Prostate gland (tissue), 2 donors: Measurements from ENCODE around the gene ZNF445.

ENCODE experiments used
- CTCF ChIP-seq, 4 experiments: fragments of 200-600 bp in 2 of 4; fragments of 450-650 bp in 2 of 4; sonication (generic) in 2 of 4; IDR thresholded peaks; 1 replicate in 3 of 4; 2 replicates in 1 of 4; pipeline ENCODE4 v1.5.1; 2016 to 2019; ENCODE audit warnings: antibody characterized with exemption in 4 of 4, mild to moderate bottlenecking in 2 of 4, moderate library complexity in 2 of 4
- POLR2AphosphoS5 ChIP-seq: sonication (generic); formaldehyde crosslinking; IDR thresholded peaks from one replicate; pipeline ENCODE4 v1.6.1; 2017; ENCODE audit warnings: antibody characterized with exemption

DNA sequence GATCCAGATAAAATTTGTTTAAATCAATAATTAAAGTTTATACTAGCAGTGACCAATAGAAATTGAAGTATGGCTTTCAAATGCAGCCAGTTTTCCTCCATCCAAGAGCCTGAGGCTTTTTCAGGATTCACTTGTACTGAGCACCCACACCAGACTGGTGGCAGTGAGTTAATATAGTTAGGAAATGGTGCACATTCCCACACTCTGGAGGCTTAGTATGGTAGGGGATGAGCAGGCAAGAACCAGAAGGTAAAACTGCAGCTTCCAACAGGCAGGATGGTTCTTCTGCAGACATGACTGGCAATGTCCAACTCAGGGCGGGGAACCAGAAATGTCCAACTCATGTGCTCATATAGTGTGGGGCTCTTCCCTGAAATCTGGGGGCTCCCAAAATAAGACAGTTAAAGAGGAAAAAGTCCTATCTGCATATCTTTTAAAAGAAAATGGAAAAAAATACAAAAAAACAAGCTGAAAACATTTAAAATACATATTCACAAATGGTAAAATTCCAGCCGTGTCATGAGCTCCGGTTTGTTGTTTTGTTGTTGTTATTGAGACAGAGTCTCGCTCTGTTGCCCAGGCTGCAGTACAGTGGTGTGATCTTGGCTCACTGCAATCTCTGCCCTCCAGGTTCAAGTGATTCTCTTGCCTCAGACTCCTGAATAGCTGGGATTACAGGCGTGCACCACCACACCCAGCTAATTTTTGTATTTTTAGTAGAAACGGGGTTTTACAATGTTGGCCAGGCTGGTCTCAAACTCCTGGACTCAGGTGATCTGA is 18.4 kb upstream of the ZNF445 start:
- no peak for TF ChIP-seq POLR2AphosphoS5
- no peak for TF ChIP-seq CTCF (IDR thresholded peaks at IDR 0.05)
